IPS DF 6.9 (cell line): Measurements from ENCODE around the gene HRCT1.

Experiments
- DNase-seq: peaks from one replicate; pipeline ENCODE4 v3.0.0-alpha.2; 2013; ENCODE audit warnings: low read depth, low spot score
- H3K27ac ChIP-seq: one replicate; pipeline ENCODE4 v1.5.1; 2013; ENCODE audit warnings: low read length, control low read depth
- H3K27me3 ChIP-seq: 2 replicates; pipeline ENCODE4 v1.6.1; 2013; ENCODE audit warnings: mild to moderate bottlenecking, low read length; ENCODE audit not compliant: control insufficient read depth, insufficient read depth
- H3K36me3 ChIP-seq: 2 replicates; pipeline ENCODE4 v1.6.1; 2013; ENCODE audit warnings: low read length; ENCODE audit not compliant: control insufficient read depth, insufficient read depth
- H3K4me1 ChIP-seq: 2 replicates; pipeline ENCODE4 v1.6.1; 2013; ENCODE audit warnings: low read length; ENCODE audit not compliant: control insufficient read depth, insufficient read depth
- H3K4me3 ChIP-seq: 2 replicates; pipeline ENCODE4 v1.5.1; 2013; ENCODE audit warnings: mild to moderate bottlenecking, low read length
- H3K9me3 ChIP-seq: 2 replicates; pipeline ENCODE4 v1.6.1; 2013; ENCODE audit warnings: low read length, inconsistent platforms; ENCODE audit not compliant: control insufficient read depth, insufficient read depth
- WGBS: extraction: QIAGEN DNeasy Blood & Tissue Kit; methylation state at CpG from one replicate; pipeline ENCODE4 v1.1.7; 2013; ENCODE audit warnings: mixed read lengths, missing lambda C conversion rate; ENCODE audit not compliant: insufficient read length, insufficient coverage; 5-methylcytosine and 5-hydroxymethylcytosine counted together

Gene HRCT1

DNA sequence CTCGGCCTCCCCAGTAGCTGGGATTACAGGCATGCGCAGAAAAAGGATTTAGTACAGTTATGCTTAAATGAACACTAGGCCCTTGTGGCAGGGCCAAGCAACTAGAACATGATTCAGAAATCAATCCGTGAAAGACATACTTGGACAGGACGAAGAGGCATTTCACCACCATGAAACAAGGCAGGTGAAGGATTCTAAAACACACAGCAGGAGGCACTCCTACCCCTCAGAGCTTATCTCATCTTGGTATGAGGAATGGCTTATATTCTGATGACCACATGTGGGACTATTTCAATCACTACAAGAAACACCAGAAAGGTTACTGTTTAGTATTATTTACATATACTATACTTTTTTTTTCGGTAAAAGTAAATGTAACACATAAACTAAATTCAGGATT is 36.3 kb downstream of the HRCT1 start:
- DNase-seq = no peak
- H3K27ac ChIP-seq = no peak overlapping the region
- H3K9me3 ChIP-seq = no peaks in the 10 kb centered on the region
- H3K4me3 ChIP-seq = no peak overlapping the region
- H3K4me1 ChIP-seq = no peaks in the 10 kb centered on the region
- no peaks in the 10 kb centered on the region; the same call in 1 of the 2 replicates for H3K27me3 ChIP-seq
- WGBS = no CpG with 5 or more reads among the region's 5 CpGs
- H3K36me3 ChIP-seq = no peaks in the 10 kb centered on the region

DNA sequence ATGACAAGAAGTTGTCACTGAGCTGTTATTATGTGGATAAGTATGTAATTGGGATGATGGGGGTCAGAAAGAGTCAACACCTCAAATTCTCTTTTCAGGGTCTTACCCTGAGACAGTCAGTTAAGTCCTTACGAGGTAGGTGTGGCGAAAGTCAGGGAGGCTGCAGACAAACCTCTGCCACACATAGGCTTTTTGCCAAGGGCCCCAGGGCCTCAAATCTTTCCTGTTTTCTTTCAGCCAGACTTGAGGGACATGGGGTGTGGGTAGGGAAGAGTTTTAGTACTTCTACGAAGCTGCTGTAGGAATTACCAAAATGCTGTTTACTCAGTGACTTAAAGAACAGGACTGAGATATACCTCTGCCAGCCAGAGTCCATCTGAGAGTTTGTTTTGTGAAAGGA is 38.2 kb downstream of the HRCT1 start:
- no peak for DNase-seq
- WGBS = no CpG with 5 or more reads among the region's 3 CpGs
- Histone ChIP-seq H3K9me3 (no peaks in the 10 kb centered on the region), H3K4me3 (no peak overlapping the region), H3K27me3 (no peaks in the 10 kb centered on the region; the same call in 1 of the 2 replicates), H3K4me1 (no peaks in the 10 kb centered on the region), H3K36me3 (no peaks in the 10 kb centered on the region), H3K27ac (no peak overlapping the region)

DNA sequence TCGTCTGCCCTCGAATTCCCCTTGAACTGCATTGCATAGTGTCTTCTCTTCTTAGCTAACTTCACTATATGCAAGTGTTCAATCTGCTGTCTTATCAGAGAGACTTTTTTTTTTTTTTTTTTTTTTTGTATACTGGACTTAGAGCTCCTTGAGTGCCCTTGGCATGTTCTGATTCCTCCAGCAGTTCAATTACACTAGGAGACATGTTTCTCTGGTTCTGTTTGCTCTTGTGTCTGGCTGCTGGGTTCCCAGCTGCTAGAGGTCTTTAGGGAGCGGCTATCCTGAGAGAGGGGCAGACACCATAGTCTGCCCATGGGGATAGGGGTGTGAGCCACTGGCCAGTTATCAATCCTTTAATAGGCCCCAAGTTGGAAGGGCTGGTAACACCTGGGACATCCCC is 38.8 kb downstream of the HRCT1 start:
- H3K27ac ChIP-seq = no peak overlapping the region
- no peak overlapping the region for H3K4me3 ChIP-seq
- no peaks in the 10 kb centered on the region for H3K9me3 ChIP-seq
- no peaks in the 10 kb centered on the region for H3K36me3 ChIP-seq
- no peaks in the 10 kb centered on the region; the same call in 1 of the 2 replicates for H3K27me3 ChIP-seq
- WGBS = no CpG with 5 or more reads among the region's 3 CpGs
- H3K4me1 ChIP-seq = no peaks in the 10 kb centered on the region
- DNase-seq = no peak

DNA sequence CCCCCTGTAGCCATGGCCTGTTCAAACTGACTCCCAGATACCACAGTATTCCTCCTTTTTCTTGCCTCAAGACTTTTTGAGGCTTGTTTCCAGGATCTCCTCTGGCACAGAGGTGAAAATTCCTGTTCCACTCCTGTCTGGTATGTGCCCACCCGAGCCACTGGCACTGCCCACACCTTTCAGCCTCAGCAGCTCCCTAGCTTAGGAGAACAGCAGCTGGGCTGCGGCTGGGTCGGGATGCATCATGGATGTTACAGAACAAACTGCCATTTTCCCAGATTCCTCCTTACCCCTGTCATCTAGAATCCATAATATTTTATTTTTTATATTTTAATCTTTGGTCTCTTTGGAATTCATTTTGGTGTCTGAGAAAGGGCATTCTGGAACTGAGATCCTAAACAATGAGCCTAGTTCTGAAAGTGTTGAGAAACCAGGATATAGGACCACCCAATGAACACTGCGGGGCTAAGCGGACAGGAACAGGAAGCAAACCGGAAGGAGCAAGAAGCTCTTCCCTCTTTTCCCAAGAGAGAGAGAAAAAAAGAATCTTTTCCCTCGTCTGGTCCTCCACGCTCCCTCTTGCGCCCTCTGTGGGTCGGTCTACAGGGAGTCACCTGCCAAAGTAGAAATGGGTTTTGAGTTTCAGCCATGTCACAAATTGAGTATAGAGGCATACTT is 39.5 kb downstream of the HRCT1 start:
- Histone ChIP-seq H3K27me3 (no peaks in the 10 kb centered on the region; the same call in 1 of the 2 replicates), H3K4me1 (no peaks in the 10 kb centered on the region), H3K9me3 (no peaks in the 10 kb centered on the region), H3K27ac (no peak overlapping the region), H3K36me3 (no peaks in the 10 kb centered on the region), H3K4me3 (no peak overlapping the region)
- no CpG with 5 or more reads among the region's 10 CpGs for WGBS
- peak; percentile 70 for DNase-seq

DNA sequence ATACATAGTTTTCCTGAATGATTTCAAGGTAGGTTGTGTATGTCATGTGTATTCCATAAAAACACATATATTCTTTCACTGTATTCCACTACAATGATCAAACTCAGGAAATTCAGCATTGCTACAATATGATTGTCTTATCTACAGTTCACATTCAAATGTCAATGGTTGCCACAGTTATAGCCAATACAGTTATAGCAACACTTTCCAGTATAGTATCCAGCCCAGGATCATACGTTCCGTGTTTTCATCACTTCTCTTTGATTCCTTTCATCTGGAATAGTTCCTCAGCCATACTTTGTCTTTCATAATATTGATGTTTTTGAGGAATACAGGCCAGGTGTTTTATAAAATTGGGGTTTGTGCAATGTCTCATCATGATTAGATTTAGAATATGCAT is 42.4 kb downstream of the HRCT1 start:
- Histone ChIP-seq H3K36me3 (no peaks in the 10 kb centered on the region), H3K27ac (no peak overlapping the region), H3K4me1 (no peaks in the 10 kb centered on the region), H3K4me3 (no peak overlapping the region), H3K9me3 (no peaks in the 10 kb centered on the region), H3K27me3 (no peaks in the 10 kb centered on the region; the same call in 1 of the 2 replicates)
- DNase-seq = no peak
- no CpG with 5 or more reads among the region's 2 CpGs for WGBS

DNA sequence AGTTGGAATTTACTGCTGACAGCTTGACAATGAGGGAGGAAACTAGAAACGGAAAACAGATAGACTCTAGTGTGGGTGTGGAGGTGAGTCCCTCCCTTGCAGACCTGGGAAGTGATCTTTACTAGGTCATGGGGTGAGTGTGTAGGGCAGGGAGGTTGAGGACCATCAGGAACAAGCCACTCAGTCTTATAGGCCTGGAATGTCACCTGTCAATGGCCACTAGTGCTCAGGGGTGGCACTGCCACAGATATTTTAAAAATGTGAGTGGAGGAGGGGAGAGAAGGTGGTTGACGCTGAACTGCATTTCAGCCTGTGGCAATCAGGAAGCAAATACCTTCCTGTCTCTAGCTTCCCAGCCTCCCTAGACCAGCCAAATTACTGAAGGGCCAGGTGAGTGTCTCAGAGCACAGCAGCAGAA is 42.9 kb downstream of the HRCT1 start:
- no peak for DNase-seq
- H3K9me3 ChIP-seq = no peaks in the 10 kb centered on the region
- no peaks in the 10 kb centered on the region for H3K4me1 ChIP-seq
- no peak overlapping the region for H3K4me3 ChIP-seq
- no CpG with 5 or more reads among the region's 2 CpGs for WGBS
- H3K27me3 ChIP-seq = no peaks in the 10 kb centered on the region; the same call in 1 of the 2 replicates
- H3K27ac ChIP-seq = no peak overlapping the region
- H3K36me3 ChIP-seq = no peaks in the 10 kb centered on the region

DNA sequence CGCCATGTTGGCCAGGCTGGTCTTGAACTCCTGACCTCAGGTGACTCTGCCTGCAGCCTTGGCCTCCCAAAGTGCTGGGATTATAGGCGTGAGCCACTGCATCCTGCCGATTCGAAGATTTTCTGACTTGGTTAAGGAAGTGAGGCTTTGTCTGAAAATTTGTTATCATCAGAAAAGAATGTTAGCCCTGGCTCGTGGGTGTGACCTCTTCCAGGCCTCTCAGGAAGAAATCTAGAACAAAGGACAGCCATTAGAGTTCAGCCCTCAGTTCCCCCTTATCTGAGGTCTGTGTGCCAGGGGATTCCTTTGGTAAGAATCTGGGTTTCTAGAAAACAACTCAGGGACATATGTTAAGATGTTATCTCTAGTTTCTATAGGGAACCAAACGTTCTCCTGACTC is 45.7 kb downstream of the HRCT1 start:
- Histone ChIP-seq H3K4me3 (no peak overlapping the region), H3K36me3 (no peaks in the 10 kb centered on the region), H3K9me3 (no peaks in the 10 kb centered on the region), H3K27me3 (no peaks in the 10 kb centered on the region), H3K4me1 (no peaks in the 10 kb centered on the region), H3K27ac (no peak overlapping the region)
- DNase-seq = no peak
- no CpG with 5 or more reads among the region's 6 CpGs for WGBS

DNA sequence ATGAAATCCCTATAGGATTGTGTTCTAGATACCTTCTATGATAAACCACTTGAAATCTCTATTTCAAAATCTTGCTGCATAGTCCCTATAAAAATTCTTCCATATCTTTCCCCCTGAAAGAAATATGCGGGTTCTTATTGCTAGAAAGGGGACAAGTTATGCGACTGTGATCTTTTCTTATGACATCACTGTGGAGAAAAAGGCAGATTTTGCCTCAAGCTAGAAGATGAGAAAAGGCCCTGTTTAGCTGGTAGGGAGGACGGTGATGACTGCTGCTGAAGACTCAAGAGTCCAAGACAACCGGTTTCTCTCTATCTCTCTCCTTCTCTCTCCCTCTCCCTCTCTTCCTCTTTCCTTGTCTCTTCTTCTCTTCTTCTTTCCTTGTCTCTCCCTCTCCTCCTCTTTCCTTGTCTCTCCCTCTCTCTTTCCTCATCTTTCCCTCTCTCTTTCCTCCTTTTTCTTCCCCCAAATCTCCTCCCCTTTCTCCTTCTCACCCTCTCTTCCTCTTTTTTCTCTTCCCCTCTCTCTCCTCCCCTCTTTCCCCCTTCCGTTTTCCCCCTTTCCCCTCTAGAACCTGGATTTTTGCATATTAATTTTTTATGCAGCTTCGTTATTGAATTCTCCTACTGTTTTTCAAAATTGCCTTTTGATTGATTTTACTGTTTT is 46.7 kb downstream of the HRCT1 start:
- Histone ChIP-seq H3K27ac (no peak overlapping the region), H3K4me3 (no peak overlapping the region), H3K27me3 (no peaks in the 10 kb centered on the region), H3K4me1 (no peaks in the 10 kb centered on the region), H3K36me3 (no peaks in the 10 kb centered on the region), H3K9me3 (no peaks in the 10 kb centered on the region)
- DNase-seq = no peak
- 100% methylated on average over 1 of the region's 6 CpGs for WGBS

DNA sequence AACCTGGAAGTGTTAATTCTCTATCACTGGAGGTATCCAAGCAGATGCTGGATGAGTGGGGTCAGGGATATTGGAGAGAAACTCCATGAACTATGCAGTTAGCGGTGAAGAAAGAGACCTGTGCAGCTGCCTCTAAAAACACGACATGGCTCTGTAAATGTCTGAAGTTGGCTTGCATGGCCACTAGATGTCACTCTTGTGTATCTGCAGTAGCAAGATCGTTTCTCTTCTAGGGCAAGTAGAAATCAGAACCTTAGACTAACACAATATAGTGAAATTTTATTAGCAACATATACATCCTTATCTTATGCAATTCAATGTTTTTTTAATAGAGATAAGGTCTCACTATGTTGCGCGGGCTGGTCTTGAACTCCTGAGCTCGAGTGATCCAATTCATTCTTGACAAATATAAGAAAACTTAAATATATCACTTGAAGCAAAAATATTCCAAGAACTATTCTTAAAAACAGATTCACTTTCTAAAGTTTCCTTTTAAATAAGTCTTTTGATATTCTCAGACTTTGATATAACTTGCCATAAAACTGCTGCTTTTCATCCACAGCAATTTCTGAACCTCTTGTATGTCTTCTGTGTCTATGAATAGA is 49.0 kb downstream of the HRCT1 start:
- H3K4me1 ChIP-seq = no peaks in the 10 kb centered on the region
- WGBS = no CpG with 5 or more reads among the region's 6 CpGs
- H3K27ac ChIP-seq = no peak overlapping the region
- peak; percentile 33 for DNase-seq
- H3K4me3 ChIP-seq = no peak overlapping the region
- H3K27me3 ChIP-seq = no peaks in the 10 kb centered on the region
- H3K36me3 ChIP-seq = no peaks in the 10 kb centered on the region
- H3K9me3 ChIP-seq = no peaks in the 10 kb centered on the region

DNA sequence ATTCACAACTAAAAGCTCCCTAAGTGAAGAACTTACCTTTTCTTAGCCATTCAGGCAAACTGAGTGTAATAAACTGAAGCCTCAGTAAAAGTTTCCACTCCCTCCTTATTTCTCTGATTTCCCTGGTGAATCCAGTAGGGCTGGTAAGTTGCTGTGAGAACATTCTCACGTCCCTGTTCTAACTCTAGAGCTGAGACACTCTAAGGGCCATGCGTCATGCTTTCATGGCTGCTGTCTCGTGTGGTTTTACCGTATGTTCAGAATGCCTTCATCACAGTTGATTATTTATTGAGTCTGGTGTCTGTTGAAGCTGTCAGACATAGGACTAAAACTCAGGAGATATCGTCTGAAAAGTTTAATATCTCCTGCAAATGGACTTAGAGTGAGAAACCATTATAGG is 50.6 kb downstream of the HRCT1 start:
- Histone ChIP-seq H3K27me3 (no peaks in the 10 kb centered on the region), H3K27ac (no peak overlapping the region), H3K9me3 (no peaks in the 10 kb centered on the region), H3K4me3 (no peak overlapping the region), H3K4me1 (no peaks in the 10 kb centered on the region), H3K36me3 (no peaks in the 10 kb centered on the region)
- WGBS = no CpG with 5 or more reads among the region's 5 CpGs
- no peak for DNase-seq
